H1 (cell line): ENCODE results near the gene MYO16. TPM values are rescaled to one million over a fixed set of nuclear protein-coding genes. Genes with fewer than 3 reads are reported as not detected.

Source experiments
- CTCF ChIA-PET: fragments of 300-600 bp; sonication (Branson Sonifier 250); formaldehyde crosslinking; loops from one replicate; lab custom pipeline; 2021; ENCODE audit not compliant: partially characterized antibody; lab: Charles Lee
- POLR2A ChIA-PET: fragments of 300-600 bp; sonication (Branson Sonifier 250); formaldehyde crosslinking; loops from one replicate; lab custom pipeline; 2021; ENCODE audit warnings: inconsistent platforms; ENCODE audit not compliant: partially characterized antibody; lab: Charles Lee
- DNase-seq, 2 experiments: peaks; one replicate each; pipeline versions ENCODE4 v3.0.0 to v3.0.0-alpha.2; 2010 to 2022; ENCODE audit warnings: low spot score in 2 of 2, low read depth in 1 of 2, mixed read lengths in 1 of 2
- FAIRE-seq: peaks from 2 replicates; lab custom pipeline; 2011; peaks lifted over from hg19 to GRCh38; lab: Jason Lieb, UNC
- H2AFZ ChIP-seq: 2 replicates; pipeline ENCODE4 v1.8.1; 2012; ENCODE audit warnings: low read length, inconsistent platforms
- H2AK5ac ChIP-seq: 2 replicates; pipeline ENCODE4 v1.6.1; 2013; ENCODE audit warnings: low read depth, low read length
- H2BK120ac ChIP-seq: replicated peaks from 2 replicates; pipeline ENCODE3; 2013; ENCODE audit warnings: low read depth, low read length, inconsistent platforms
- H2BK12ac ChIP-seq: 2 replicates; pipeline ENCODE4 v1.6.1; 2013; ENCODE audit warnings: low read depth, low read length
- H2BK15ac ChIP-seq: 2 replicates; pipeline ENCODE4 v1.6.1; 2013; ENCODE audit warnings: low read length
- H2BK20ac ChIP-seq: 2 replicates; pipeline ENCODE4 v1.6.1; 2013; ENCODE audit warnings: low read length
- H2BK5ac ChIP-seq: 2 replicates; pipeline ENCODE4 v1.6.1; 2013; ENCODE audit warnings: low read depth, low read length
- H3K14ac ChIP-seq: 2 replicates; pipeline ENCODE4 v1.6.1; 2013; ENCODE audit warnings: inconsistent platforms; ENCODE audit not compliant: insufficient read length
- H3K18ac ChIP-seq: 2 replicates; pipeline ENCODE4 v1.6.1; 2013; ENCODE audit warnings: low read length; ENCODE audit errors: extremely low read depth
- H3K23ac ChIP-seq: 2 replicates; pipeline ENCODE4 v1.6.1; 2013; ENCODE audit warnings: inconsistent platforms; ENCODE audit not compliant: insufficient read length
- H3K23me2 ChIP-seq: 2 replicates; pipeline ENCODE4 v1.6.1; 2013; ENCODE audit warnings: low read depth, low read length
- H3K27ac ChIP-seq: 2 replicates; pipeline ENCODE4 v1.6.1; 2011; ENCODE audit warnings: low read depth, low read length, inconsistent platforms
- H3K27me3 ChIP-seq, 4 experiments: replicated peaks in 1 of 4; 1 replicate in 1 of 4; 2 replicates in 3 of 4; pipeline versions ENCODE4 v1.6.1 to v1.8.1; 2011 to 2013; ENCODE audit warnings: low read length in 3 of 4, mild to moderate bottlenecking in 3 of 4, inconsistent platforms in 2 of 4, mixed read lengths in 2 of 4, moderate library complexity in 1 of 4; ENCODE audit not compliant: control insufficient read depth in 3 of 4, insufficient read depth in 3 of 4; ENCODE audit errors: extremely low read depth in 1 of 4
- H3K36me3 ChIP-seq, 4 experiments: 2 replicates each; pipeline versions ENCODE4 v1.6.1 to v1.8.1; 2011 to 2013; ENCODE audit warnings: mild to moderate bottlenecking in 4 of 4, low read length in 3 of 4, moderate library complexity in 2 of 4, control low read depth in 1 of 4, inconsistent platforms in 1 of 4; ENCODE audit not compliant: insufficient read depth in 4 of 4, control insufficient read depth in 2 of 4
- H3K4ac ChIP-seq: replicated peaks from 2 replicates; pipeline ENCODE3; 2013; ENCODE audit warnings: low read length, low read depth, mixed read lengths, inconsistent platforms; ENCODE audit not compliant: insufficient read length
- H3K4me1 ChIP-seq, 4 experiments: replicated peaks in 1 of 4; 1 replicate in 1 of 4; 2 replicates in 3 of 4; pipeline versions ENCODE4 v1.6.1 to v1.8.1; 2011 to 2013; ENCODE audit warnings: low read length in 3 of 4, inconsistent platforms in 2 of 4, mixed read lengths in 1 of 4; ENCODE audit not compliant: insufficient read depth in 4 of 4, control insufficient read depth in 3 of 4
- H3K4me2 ChIP-seq, 2 experiments: 2 replicates each; pipeline versions ENCODE4 v1.6.1 to v1.8.1; 2011 to 2013; ENCODE audit warnings: low read depth in 2 of 2, low read length in 2 of 2, control low read depth in 1 of 2, inconsistent platforms in 1 of 2, mild to moderate bottlenecking in 1 of 2; ENCODE audit not compliant: insufficient read depth in 1 of 2
- H3K4me3 ChIP-seq, 4 experiments: fragments of 200-600, 300-600 bp in 1 of 4; sonication (generic), shearing (Covaris generic), sonication (Bioruptor Twin) in 1 of 4; 2 replicates each; pipeline versions ENCODE4 v1.5.1 to v1.8.1; 2011 to 2016; ENCODE audit warnings: low read length in 4 of 4, low read depth in 3 of 4, control low read depth in 2 of 4, inconsistent platforms in 2 of 4, mild to moderate bottlenecking in 2 of 4, mixed read lengths in 1 of 4, moderate library complexity in 1 of 4; ENCODE audit not compliant: insufficient read depth in 2 of 4; ENCODE audit errors: extremely low read depth in 1 of 4
- H3K56ac ChIP-seq: replicated peaks from 2 replicates; pipeline ENCODE3; 2013; ENCODE audit warnings: low read depth, mild to moderate bottlenecking, mixed read lengths, low read length, inconsistent platforms; ENCODE audit not compliant: insufficient read length
- H3K79me1 ChIP-seq: 2 replicates; pipeline ENCODE4 v1.6.1; 2013; ENCODE audit warnings: low read depth, low read length, control low read depth
- H3K79me2 ChIP-seq, 2 experiments: 2 replicates each; pipeline versions ENCODE4 v1.6.1 to v1.8.1; 2012 to 2013; ENCODE audit warnings: low read length in 2 of 2, mild to moderate bottlenecking in 2 of 2, inconsistent platforms in 1 of 2; ENCODE audit not compliant: insufficient read depth in 2 of 2, control insufficient read depth in 1 of 2
- H3K9ac ChIP-seq, 4 experiments: replicated peaks in 1 of 4; 1 replicate in 1 of 4; 2 replicates in 3 of 4; pipeline versions ENCODE4 v1.6.1 to v1.8.1; 2011 to 2013; ENCODE audit warnings: low read depth in 3 of 4, low read length in 3 of 4, control low read depth in 2 of 4, mild to moderate bottlenecking in 2 of 4, moderate library complexity in 2 of 4, inconsistent platforms in 1 of 4; ENCODE audit errors: extremely low read depth in 1 of 4
- H3K9me3 ChIP-seq, 2 experiments: 2 replicates each; pipeline versions ENCODE4 v1.6.1 to v1.8.1; 2012 to 2013; ENCODE audit warnings: mild to moderate bottlenecking in 2 of 2, moderate library complexity in 2 of 2, control low read depth in 1 of 2, inconsistent platforms in 1 of 2, low read depth in 1 of 2, low read length in 1 of 2, mixed read lengths in 1 of 2; ENCODE audit not compliant: insufficient read depth in 2 of 2
- H4K20me1 ChIP-seq, 2 experiments: replicated peaks in 1 of 2; 2 replicates each; pipeline versions ENCODE3 to v1.8.1; 2011 to 2013; ENCODE audit warnings: inconsistent platforms in 2 of 2, low read length in 2 of 2, mild to moderate bottlenecking in 1 of 2; ENCODE audit not compliant: insufficient read depth in 2 of 2, control insufficient read depth in 1 of 2
- H4K5ac ChIP-seq: 2 replicates; pipeline ENCODE4 v1.6.1; 2013; ENCODE audit warnings: low read length, low read depth, mixed read lengths, inconsistent platforms; ENCODE audit not compliant: insufficient read length
- H4K8ac ChIP-seq: 2 replicates; pipeline ENCODE4 v1.8.0; 2013; ENCODE audit warnings: mild to moderate bottlenecking, moderate library complexity, low read length, inconsistent platforms; ENCODE audit not compliant: insufficient read depth; ENCODE audit errors: extremely low read depth
- H4K91ac ChIP-seq: replicated peaks from 2 replicates; pipeline ENCODE3; 2013; ENCODE audit warnings: low read length, mixed read lengths, inconsistent platforms; ENCODE audit not compliant: insufficient read length
- EZH2 ChIP-seq: fragments of 200-600 bp; sonication (generic); IDR thresholded peaks from 2 replicates; pipeline ENCODE4 v1.7.1; 2012; ENCODE audit warnings: low read depth, mild to moderate bottlenecking, moderate library complexity, low read length, inconsistent platforms; ENCODE audit not compliant: severe bottlenecking
- POLR2AphosphoS5 ChIP-seq: IDR thresholded peaks from 2 replicates; pipeline ENCODE4 v1.6.1; 2011; ENCODE audit warnings: low read depth, low read length
- WGBS, 2 experiments: shearing (Covaris generic) in 1 of 2; methylation state at CpG; one replicate each; pipeline versions ENCODE4 v1.1.6 to v1.1.7; 2013 to 2015; ENCODE audit warnings: low lambda C conversion rate in 2 of 2, mixed read lengths in 2 of 2, inconsistent platforms in 1 of 2, low coverage in 1 of 2, missing lambda C conversion rate in 1 of 2; ENCODE audit not compliant: insufficient replicate concordance in 2 of 2, insufficient coverage in 1 of 2, insufficient read length in 1 of 2; ENCODE audit errors: extremely low coverage in 1 of 2, missing lambda C conversion rate in 1 of 2; 5-methylcytosine and 5-hydroxymethylcytosine counted together
- polyA plus RNA-seq, 7 experiments: library from polyadenylated mRNA; depleted of rRNA in 3 of 7; stranded (reverse) in 5 of 7; unstranded in 2 of 7; fragments of >200 nt in 5 of 7; fragments of 200-250 nt in 2 of 7; gene quantifications; 1 replicate in 5 of 7; 2 replicates in 1 of 7; 4 replicates in 1 of 7; pipeline versions ENCODE4 v1.2.1 to v1.2.3, GENCODE V29; 2011 to 2013; ENCODE audit warnings: missing spikeins in 2 of 7, mixed read lengths in 2 of 7
- total RNA-seq: library from RNA; stranded (reverse); fragmentation: NEBNext Ultra II Directional; extraction: Animal tissue kit (Norgen Biotek cat#: 25700); gene quantifications from 2 replicates; pipeline ENCODE4 v1.2.1, GENCODE V29; 2021

MYO16 gene
- total and polyA plus RNA-seq, 2 of the 8 experiments (the other 6 are each of a cell fraction or from before 2014, with no cell fraction given), result 0.02 to 0.22 TPM

GRCh38 chr13:109146912-109147647 is 517.7 kb downstream of the MYO16 start:
- CTCF ChIA-PET, result interaction anchor here (1.0 to 1.8 kb wide), 7 partner anchors 9 to 463 kb away, joined by 3 to 6 read pairs (median 3); no protein-coding TSS in a partner anchor
- Histone ChIP-seq H3K56ac (no peak overlapping the region), H3K14ac (no peak overlapping the region), H3K27ac (no peak overlapping the region), H3K79me2 (no peaks in the 10 kb centered on the region), H4K5ac (no peak overlapping the region), H3K9me3 (no peaks in the 10 kb centered on the region), H3K23ac (no peak overlapping the region), H3K23me2 (no peaks in the 10 kb centered on the region), H2BK5ac (no peak overlapping the region), H4K8ac (no peak overlapping the region), H3K79me1 (no peaks in the 10 kb centered on the region), H3K18ac (no peak overlapping the region), H3K4me2 (no peak overlapping the region), H3K27me3 (peaks cover 0 to 1% (median 0%) of the 10 kb centered on the region in 4 experiments; a peak in 1 of 7 replicates), H2BK12ac (no peak overlapping the region), H2BK15ac (no peak overlapping the region), H3K9ac (no peak overlapping the region), H2BK120ac (no peak overlapping the region), H2BK20ac (no peak overlapping the region), H2AK5ac (no peak overlapping the region), H3K4me3 (no peak overlapping the region), H2AFZ (no peak overlapping the region), H3K4ac (no peak overlapping the region)
- FAIRE-seq, result no peak
- DNase-seq, result no peak
- POLR2A ChIA-PET, result no interaction called here
- 91% methylated on average over 11 of the region's 11 CpGs; no CpG with 5 or more reads in 1 of the 2 experiments for WGBS, 2 experiments
- TF ChIP-seq POLR2AphosphoS5, result no peak
- TF ChIP-seq EZH2, result no peak
- TF ChIP-seq, all 59 proteins: peak for 0
- Histone ChIP-seq H4K20me1 (no peaks in the 10 kb centered on the region), H4K91ac (no peak overlapping the region), H3K36me3 (no peaks in the 10 kb centered on the region; a peak in 1 of 8 replicates), H3K4me1 (peaks cover 0 to 3% (median 2%) of the 10 kb centered on the region in 4 experiments; a peak in 3 of 7 replicates)
